ENCODE measurements around the gene SCG3.

The SCG3 gene

DNA sequence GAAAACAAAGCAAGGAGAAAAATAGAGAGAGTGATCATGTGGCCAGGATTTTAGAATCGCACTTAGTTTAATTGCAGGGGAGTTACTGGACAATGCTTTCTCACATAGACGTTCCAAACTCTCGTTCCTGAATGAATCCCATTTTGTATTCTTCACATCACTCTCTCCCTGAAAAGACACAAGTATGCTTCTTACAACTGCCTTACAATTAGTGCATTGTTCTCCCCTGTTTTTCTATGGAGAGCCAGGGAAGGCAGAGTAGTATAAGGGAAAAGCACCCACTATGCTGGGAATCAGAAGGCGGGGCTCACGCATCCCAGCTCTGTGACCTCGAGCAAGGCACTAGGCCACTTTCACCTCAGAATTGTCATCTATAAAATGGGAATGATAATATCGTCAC lies 84.4 kb downstream of the SCG3 start:
- DNase-seq: no peak

DNA sequence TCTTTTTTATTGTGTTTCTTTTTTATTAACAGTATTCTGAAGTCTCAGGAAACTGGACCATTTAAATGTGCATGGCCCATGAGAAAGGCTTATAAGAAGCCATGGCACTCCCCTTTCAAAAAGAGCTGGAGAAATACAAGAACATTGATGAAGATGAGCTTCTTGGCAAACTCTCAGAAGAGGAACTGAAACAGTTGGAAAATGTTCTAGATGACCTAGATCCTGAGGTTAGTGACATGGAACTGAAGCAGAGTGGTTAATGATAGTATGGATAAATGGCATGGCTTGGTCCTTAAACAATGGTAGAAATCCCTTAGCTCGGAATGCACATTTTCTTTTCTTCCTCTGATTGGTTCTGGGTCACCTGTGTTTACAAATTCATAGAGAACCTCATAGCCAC lies 85.0 kb downstream of the SCG3 start:
- no peak for DNase-seq

DNA sequence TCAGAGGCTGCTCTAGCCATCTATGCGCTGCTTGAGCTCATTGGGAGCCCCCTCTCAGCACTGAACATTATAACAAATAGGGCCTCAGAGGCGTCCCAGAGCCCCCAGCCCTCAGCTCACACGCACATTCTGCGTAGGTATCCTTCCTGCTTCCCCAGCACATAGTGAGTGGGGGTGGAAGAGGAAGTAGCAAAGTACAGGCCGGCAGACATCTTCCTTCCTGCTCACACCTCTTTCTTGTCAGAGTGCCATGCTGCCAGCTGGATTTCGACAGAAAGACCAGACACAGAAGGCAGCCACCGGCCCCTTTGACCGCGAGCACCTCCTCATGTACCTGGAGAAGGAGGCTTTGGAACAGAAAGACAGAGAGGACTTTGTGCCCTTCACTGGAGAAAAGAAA lies 86.7 kb downstream of the SCG3 start:
- DNase-seq: no peak

Measured in activated effector memory CD4-positive, alpha-beta T cell treated with anti-CD3 and anti-CD28 coated beads, Interleukin-2, amount 50 U/mL, for 16 hours (primary cell).